Measurements from ENCODE around the gene SRGAP3.

SRGAP3 gene

DNA sequence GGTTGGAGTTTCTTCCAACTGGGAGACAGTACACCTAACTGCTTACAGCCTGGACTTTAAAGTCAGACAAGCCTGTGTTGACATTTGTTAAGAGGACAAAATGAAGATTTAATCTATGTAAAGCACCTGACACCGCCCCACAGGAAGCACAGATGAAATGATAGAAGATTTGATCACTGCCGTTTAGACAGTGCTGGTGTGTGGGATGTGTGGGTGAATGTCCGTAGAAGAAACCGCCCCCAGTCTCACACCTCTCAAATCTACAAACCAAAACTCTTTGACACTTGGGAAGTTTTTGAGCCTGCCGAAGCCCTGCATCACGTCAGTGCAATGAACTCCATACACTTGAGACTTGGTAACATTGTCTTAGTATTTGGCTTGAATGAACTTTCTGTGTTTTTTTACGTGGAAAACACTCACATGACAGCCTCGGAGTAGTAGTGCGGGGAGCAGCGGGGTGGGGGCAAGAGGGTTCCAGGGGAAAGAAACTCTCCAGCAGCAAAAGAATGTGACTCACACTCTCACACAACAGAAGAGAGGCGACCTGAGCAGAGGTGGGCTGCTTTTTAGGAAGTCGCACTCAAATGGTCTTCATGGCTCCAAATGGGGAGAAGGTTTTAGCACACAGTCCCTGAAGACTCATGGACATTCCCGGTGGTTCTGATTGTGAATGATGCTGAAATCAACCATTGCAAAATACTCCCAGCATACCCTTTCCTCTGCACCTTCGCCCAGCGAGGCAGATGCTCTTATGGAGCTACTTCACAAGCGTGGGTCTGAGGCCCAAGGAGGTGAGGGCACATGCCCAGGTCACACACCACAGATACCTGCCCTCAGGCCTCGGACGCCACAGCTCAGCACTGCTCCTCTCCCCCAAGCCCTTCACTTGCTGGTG lies 79.2 kb downstream of the SRGAP3 start:
- no peak for DNase-seq

DNA sequence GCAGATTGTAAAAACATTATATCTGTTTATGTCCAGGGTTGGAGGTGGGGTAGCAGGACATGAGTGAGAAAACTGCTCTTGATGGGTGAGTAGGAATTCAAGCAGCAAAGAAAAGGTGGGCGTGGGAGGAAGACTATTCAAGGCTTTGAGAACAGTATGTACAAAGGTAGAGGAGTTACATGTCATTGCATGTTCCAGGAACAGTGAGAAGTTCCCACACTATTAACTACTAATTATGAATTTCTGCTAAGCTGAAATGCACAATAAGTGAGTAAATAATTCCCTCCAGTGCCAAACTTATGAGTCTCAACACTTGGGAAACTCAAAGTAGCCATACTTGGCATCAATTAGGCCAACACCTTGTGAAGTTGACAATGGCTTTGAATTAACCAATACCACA lies 80.1 kb downstream of the SRGAP3 start:
- DNase-seq, result no peak

DNA sequence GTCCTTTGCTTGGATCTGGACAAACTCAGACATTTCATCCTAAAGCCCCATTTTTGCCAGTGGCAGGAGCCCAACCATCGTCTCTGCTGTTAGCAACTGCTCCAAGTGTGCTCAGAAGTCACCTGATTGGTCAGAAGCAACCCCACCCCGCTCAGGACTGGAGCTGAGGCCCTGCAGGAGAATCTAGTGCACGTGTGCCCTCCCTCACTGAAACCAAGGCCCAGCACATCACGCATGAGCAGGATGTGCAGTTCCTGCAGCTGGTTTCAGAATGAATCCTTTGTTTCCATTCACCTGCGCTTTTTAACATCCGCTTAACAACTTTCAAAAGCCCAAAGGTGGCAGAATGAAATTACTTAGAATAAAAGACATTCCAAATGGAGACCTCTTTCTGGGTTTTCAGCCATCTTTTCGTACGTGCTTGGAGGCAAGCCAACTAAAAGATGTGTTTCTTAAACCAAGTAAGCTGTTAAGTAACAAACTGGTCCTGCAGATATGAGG lies 81.2 kb downstream of the SRGAP3 start:
- no peak for DNase-seq

DNA sequence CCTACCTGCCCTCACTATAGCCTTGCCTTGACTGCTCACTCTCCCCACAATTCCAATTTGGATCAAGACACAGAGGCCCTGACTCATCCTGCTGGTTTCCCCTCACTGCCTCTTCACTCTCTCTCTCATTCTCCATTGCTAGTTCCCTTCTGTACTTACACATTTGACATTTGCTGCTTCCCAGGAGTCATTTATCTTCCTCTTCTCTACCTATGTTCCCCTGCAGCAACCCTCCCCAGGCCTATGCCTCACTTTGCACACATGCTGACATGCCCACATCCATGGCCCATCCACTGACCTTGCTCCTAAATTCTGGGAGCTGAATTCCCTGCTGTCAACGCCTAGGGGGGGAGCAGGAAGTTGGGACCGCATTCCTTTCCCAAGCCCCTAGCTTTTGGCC lies 82.2 kb downstream of the SRGAP3 start:
- DNase-seq, result no peak

DNA sequence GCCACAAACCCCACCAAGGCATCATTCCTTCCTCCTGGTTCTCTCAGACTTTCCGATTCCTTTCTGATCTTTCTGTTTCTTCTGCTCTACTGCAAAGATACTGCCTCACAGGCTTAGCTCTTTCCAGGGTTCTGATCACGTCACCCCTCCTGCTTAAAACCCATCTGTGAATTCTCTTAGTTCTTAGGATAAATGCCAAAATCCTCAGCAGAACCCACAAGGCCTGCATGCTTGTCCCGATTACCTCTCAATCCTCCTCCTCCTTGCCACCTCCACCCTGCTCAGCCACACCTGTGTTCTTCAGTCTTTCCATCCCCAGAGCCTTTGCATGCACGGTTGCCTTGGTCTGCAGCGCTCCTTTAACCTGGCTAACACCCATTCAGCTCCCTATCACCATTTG lies 84.0 kb downstream of the SRGAP3 start:
- no peak for DNase-seq

DNA sequence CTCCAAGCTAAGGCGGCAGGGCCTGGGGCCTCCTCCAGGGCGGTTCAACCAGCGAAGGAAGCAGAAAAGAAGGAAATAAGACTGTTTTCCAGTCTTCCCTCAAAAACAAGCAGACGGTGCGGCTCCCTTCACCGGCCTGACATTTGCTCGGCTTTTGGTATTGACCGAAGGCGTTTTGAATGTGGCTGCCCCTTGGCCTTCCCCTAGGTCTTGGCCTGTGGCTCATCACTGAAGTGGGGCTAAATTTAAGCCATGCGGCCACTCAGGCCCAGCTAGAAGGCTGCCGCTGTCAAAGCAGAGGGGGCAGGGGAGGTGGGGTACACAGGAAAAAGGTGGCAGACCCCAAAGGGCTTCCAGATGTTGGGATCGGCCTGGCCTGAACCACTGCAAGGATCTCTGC lies 86.2 kb downstream of the SRGAP3 start:
- no peak for DNase-seq

DNA sequence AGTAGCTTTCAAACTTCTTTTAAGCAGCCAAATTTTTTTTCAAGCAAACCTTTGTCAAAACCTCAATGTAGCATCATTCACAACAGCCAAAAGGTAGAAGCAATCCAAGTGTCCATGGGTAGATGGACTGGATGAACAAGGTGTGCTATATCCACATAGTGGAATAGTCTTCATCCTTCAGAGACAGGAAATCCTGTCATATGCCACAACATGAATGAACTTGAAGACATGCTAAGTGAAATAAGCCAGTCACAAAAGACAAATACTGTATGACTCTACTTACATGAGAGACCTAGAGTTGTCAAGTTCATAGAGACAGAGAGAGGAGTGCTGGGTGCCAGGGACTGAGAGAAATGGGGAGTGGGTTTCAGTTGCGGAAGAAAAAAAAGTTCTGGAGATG lies 87.6 kb downstream of the SRGAP3 start:
- no peak for DNase-seq

DNA sequence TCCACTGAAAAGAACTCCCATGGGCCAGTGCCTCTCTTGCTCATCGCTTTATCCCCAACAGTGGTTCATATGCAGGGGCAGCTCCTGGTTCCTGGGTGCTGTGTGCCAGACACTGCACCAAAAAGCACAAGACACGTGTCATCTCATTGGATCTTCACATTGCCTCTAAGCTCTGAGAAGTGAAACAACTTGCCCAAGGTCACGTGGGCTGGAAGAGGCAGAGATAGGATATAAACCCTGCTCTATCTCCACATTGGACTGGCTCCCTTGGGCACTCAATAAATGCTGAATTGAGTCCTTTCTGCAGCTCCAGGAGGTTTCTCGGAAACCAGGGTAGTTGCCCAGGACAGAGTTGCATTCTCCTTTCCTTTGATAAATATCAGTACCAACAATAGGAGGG lies 88.1 kb downstream of the SRGAP3 start:
- DNase-seq, result no peak

DNA sequence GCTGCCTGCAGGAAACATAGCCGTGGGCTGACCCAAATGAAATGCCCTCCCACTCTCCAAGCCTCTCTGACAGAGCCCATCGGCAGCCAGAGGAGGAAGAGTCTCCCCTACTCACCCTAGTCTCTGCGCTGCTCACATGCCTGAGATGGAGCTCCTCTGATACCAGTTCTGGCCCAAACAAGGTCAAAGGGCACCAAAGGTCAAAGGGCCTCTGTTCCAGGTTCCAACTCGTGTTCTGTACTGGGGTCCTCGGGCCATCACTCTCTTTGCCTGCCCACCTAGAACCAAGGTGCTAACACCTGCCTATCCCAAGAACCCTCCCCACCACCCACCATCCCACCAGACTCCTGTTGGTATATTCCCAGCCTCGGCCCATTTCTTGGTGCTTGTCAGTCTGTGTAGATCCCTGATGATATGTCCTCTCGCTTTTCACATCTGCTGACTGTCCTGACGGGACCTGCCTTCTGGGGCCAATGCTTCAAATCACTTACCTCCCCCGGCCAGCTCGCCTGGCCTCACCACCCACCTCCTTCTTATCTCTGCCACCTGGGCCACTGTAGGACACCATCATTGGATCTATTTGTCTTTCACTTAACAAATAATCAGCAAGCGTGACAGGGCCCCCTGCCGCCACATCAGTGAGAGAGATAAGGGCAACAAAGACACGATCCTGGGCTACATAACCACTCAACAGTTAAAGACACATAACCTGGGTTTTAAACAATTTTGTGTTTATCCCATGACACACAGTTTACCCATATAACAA lies 90.4 kb downstream of the SRGAP3 start:
- DNase-seq, result no peak

DNA sequence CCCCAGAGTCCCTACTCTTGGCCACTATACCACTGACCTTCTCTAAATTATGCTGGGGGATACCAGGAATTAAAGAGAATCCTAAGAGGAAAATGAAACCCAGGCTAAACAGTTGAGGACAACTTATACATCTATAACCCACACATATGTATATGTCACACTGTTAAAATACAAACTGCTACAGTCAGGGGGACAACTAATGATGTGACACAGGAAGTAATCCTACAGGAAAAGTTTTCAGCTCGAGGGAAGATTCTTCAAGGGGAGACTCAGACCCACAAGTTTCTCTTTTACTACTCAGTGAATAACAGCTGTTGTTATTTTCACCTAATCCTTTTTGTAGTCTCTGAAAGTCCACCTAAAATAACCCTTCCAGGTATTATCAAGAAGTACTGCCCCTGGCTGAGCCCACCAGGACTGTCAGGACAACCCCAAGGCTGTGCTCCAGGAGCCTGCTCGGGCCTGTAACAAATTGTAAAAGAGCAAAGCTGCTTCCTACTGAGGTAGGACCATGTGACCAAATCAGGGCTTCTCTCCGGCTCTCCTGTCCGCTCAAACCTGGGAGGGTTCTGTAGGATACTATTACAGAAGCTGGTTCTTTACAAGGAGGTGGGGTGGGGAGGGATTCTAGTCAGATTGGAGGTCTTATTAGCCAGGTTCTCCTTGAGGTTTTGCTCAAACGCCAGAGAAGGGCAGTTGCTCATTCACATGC lies 91.6 kb downstream of the SRGAP3 start:
- no peak for DNase-seq

DNA sequence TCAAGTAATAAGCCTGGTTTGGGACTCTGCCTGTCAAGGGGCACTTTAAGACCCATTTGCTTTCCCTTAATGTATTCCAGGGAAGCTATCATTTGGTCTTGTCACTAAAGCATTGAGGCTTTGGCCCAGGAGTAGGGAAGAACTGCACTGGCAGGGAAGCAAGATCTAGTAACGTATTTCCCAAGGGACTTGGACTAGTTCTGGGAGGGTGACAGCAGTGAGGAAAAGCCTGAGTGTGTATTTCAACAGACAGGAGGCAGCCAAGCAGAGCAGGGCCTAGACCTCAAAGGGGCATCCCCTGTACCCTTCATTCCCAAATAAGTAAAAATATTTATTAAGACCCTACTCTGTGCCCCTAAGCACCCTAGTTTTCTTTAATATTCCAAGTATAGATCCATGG lies 92.8 kb downstream of the SRGAP3 start:
- DNase-seq, result no peak

DNA sequence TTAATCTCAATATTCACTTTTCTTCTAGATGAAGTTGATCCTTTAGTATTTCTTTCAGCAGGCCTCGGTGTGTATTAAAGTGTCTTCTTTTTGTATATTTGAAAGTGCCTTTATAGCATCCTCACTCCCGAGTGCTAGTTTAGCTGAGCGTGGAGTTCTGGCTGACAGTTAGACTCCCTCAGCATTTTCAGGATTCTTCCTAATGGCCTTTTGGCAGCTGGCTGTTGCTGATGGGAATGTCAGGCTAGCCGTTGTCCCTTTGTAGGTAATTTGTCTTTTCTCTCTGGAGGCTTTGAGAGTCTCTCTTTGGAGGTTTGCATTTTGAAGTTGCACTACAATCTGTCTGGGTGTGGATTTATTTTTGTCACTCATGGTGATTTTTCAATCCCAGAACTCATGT lies 94.4 kb downstream of the SRGAP3 start:
- no peak for DNase-seq

DNA sequence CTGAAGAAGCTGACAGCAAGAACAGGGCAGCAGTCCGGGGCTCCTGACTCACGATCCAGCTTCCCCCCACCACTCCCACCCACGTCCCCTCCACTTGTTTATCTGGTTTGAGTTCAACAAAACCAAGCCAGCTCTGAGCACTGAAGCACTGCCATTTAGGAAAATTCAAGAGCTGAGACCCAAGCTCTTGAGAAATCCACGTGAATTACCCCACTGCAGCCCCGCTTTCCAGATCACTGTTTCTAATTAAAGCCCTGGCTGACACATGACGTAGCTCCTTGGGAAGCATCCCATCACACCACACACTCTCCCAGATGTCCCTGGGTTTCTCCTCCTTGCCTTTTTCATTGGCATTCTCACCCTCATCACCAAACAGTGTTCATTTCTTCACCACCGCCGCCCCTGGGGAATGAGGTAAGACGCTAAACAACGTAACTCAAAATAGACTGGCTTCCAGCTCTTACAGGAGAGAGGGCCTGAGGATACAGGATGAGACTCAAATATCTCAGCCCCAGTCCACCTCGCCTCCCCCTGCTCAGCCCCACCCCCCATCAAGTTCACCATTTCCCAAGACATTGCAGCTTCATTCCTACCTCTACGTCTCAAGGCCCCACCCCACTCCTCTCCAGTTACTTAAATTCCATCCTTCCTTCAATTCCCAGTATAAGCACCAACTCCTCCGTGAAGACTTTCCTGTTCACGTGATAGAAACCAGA lies 95.4 kb downstream of the SRGAP3 start:
- no peak for DNase-seq

DNA sequence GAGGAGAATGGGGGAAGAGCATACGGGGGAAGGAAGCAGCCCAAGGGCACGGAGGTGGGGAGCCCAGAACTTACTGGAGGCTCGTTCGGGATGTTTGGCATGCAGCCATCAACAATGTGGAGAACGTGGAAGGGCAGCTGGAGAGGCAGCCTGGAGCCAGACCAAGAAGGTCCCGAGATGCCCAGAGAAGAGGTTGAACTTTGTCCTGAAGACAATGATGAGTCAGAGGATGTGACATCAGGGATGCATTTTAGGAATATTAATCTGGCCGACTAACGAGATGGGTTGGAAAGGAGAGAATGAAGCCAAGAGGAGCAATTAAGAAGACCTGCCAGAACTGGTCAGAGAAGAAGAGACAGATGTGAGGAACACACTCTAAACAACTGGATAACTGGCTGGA lies 98.2 kb downstream of the SRGAP3 start:
- no peak for DNase-seq

DNA sequence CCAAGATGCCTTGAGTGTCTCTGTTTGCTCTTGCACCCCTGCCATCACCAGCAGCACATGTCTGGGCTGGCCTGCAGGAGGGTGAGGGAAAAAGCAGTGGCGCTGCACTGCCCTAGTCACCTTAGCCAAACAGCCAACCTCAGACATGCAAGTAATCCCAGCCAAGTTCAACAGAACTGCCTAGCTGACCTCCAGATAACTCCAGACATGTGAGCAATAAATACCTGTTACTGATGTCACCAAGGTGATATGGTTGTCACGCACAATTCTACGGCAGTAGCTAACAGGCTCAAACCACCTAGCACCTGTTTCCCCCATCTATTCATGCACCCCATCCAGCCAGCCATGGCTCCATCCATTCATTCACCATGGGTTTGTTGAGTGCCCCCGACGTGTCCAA lies 99.9 kb downstream of the SRGAP3 start:
- DNase-seq, result no peak

DNA sequence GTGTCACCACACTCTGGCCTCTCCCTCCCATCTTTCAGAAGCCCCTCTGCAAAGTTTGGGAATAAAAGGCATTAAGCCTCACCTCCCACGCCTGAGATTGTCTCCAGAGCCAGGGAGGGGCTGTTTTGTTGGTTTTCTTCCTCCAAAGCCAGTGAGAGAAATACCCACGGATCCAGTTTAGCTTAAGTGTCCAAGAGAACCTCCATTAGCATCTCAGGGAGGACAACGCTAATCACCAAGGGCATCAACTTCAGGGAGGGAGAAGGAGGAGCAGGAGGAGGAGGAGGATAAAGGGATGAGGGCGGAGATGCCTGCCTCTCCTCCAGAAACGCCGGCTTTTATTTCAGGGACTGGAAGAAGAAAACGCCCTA lies 101.6 kb downstream of the SRGAP3 start:
- no peak for DNase-seq

DNA sequence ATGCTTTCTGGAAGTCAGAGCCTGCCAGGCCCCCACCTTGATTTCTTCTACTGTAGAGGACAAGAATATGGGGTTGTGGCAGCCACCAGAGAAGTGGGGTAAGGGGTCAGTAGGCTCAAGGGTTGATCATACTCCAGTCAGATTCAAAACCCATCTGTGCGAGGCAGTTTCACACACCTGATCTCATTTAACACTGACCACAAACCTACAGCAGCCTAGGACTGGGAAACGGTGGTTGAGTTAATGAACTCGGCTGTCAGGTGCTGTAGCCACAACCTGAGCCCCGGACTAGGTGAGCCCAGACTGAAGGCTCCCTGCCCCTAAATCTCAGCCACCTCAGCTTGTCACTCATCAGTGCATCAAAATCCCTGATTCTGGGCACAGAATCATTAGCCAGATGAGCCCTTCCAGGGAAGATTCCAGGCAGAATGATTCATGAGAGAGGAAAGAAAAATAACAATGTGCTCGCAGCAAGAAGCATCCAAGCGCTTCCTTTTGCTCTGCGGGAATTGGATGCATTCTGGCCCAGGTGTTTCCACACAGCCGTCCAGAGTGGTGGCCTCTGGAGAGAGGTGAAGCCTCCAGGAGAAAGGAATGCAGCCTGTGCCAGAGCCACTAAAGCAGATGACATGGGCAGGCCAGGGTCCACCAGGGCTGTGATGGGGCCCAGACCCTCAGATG lies 102.1 kb downstream of the SRGAP3 start:
- no peak for DNase-seq

DNA sequence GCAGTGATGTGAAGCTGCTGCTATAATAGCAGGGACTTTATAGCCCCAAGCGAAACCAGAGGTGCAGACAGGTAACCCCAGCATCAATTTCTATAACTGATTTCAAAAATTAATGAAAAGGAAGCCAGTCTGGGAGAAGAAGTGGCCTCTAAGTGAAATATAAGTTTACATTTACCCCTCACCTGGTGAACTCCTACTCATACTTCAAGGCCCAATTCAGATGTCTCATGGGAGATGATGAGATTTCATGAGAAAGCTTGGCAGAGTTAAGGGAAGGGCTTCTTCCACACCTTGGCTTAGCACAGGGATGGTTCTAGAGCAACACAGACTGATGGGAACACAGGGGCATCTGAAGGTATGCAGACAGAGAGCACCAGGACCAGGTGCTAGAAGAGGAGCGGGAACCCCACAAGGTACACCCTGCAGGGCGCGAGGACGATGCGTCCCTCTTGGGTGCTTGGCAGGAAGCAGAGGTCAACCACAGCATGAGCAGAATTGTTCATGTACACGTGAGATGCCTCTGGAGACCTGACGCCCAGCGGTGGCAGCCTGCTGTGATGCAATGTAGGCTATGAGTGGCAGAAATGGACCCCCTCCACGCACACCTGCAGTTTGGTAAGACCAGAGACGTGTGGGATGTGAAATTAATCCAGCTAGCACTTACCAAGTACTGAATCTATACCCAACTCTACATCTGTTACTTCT lies 102.9 kb downstream of the SRGAP3 start:
- DNase-seq, result no peak

DNA sequence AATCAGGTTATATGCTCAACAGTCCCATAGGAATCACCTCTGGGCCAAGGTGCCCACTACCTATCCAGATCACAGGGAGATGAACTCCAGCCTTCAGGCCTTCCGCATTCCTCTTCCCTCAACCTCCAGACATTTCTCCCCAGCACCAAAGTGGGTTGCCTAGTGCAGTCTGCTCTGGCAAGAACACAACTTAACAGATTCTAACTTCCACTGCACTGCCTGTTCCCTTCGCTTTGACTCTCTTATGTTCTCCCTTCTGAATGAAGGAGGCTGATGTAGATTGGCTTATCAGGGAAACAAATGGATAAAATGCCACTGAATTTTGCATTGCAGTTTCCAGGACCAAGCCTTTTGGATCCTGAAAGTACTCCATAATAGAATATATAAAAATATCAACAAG lies 106.3 kb downstream of the SRGAP3 start:
- DNase-seq, result no peak

DNA sequence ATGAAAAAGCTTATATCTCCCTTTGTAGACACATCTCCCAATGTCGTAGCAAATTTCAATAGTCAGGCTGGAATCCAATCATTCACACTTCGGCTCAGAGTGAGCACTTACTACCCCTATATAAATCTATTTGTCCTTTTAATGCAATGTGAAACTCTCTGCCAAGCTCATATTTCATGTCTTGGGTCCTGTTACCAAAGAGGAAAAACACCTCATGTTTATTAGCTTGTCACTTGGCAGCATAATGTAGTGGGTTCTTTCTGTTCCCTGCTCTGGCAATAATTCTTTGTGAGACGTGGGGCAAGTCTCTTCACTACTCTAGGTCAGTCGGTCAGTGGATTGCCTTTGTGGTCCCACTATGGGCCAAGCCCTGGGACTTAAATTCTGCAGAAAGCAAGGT lies 107.1 kb downstream of the SRGAP3 start:
- peak; percentile 6 for DNase-seq

DNA sequence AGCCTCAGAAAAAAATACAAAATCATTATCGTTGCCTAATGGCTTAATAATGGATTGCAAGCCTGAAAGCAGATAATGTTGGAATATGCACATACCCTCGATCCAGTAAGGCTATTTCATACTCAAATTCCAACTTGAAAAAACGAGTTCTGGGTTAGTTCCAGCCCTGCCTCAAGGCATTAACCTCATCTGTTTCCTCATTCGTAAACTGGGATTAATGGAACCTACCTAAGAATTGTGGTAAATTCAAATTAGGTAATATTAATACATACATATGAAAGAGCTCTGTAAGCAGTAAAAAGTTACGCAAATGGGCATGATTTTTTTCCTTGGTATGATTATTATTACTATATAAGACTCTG lies 107.5 kb downstream of the SRGAP3 start:
- no peak for DNase-seq

DNA sequence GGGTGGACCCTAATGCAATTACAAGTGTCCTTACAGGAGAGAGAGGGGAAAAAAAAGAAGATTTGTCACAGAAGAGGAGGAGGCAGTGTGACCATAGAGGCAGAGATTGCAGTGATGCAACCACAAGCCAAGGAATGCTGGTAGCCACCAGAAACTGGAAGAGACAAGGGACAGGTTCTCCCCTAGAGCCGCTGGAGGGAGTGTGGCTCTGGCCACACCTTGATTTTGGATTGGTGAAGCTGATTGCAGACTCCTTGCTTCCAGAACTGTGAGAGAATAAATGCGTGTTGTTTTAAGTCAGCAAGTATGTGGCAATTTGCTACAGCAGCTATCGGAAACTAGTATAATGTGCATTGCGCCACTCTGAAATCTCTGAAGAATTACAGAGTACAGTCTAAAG lies 110.1 kb downstream of the SRGAP3 start:
- DNase-seq, result no peak
